ENCODE data around the gene RAB28.

Gene RAB28

GRCh38 chr4:13368217-13368616 lies 115.9 kb downstream of the RAB28 start:
- no peak for DNase-seq (ENCODE audit: low spot score)

- no peak for DNase-seq (ENCODE audit: low spot score)
These were observed 116.4 kb downstream of the RAB28 start for GRCh38 chr4:13367691-13368090.

DNA sequence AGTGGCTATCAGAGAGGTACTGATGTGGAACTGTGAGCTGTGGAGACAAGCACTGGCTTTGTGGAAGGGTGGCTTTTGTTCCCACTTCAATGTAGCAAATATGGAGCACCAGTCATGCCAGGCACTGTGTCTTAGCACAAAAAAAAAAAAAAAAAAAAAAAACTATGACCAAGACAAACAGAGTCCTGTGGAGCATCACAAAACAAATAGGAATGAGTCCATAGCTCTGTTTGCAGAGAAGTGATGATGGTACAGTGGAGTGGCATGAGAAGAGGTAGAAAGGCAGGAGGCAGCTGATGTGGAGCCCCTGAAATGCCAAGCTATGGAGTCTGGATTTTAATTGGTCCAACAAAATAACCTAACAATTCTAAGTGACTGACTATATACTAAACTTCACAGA lies 116.9 kb downstream of the RAB28 start:
- no peak for DNase-seq (ENCODE audit: low spot score)

DNA sequence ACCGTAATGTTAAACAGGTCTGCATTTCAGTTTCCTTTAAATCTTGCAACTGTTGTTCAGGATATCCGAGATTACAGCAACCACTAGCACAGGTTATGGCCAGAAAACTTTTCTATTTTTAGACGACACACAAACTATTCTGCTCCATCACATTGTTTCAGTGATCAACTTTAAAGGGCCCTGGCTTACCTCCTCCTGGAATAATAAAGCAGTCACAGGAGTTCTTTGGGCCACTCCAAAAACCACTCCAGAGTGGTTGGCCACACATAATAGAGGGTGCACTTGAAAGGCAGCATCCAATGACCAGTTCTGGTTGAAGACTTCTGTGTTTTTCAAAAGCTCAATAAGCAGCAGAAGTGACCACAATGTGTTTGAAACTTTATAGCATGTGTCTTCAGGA lies 118.9 kb downstream of the RAB28 start:
- no peak for DNase-seq (ENCODE audit: low spot score)

- DNase-seq (ENCODE audit: low spot score) = no peak
These were observed 119.5 kb downstream of the RAB28 start for GRCh38 chr4:13364653-13365052.

DNA sequence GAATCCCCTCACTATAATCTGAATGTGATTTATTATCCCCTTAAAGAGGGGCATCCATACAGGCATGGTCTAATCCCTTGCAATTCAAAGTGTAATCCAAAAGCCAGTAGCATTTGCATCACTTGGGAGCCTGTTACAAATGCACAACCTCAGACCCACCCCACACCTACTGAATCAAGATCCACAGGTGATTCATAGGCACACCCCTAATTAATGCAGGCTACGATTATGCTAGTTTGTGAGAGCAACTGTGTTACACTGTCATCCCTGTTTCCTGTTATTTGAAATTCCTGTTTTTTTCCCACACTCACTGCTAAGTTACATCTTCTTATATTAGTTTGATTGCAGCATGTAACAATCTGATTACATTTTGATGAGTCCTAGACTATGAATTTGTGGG lies 120.0 kb downstream of the RAB28 start:
- no peak for DNase-seq (ENCODE audit: low spot score)

- no peak for DNase-seq (ENCODE audit: low spot score)
These were observed 124.3 kb downstream of the RAB28 start for GRCh38 chr4:13359809-13360208.

- no peak for DNase-seq (ENCODE audit: low spot score)
These were observed 128.8 kb downstream of the RAB28 start for GRCh38 chr4:13355111-13355880.

GRCh38 chr4:13349096-13349495 lies 135.0 kb downstream of the RAB28 start:
- DNase-seq (ENCODE audit: low spot score) = no peak

- DNase-seq (ENCODE audit: low spot score) = no peak
These were observed 135.9 kb downstream of the RAB28 start for GRCh38 chr4:13348216-13348615.

DNA sequence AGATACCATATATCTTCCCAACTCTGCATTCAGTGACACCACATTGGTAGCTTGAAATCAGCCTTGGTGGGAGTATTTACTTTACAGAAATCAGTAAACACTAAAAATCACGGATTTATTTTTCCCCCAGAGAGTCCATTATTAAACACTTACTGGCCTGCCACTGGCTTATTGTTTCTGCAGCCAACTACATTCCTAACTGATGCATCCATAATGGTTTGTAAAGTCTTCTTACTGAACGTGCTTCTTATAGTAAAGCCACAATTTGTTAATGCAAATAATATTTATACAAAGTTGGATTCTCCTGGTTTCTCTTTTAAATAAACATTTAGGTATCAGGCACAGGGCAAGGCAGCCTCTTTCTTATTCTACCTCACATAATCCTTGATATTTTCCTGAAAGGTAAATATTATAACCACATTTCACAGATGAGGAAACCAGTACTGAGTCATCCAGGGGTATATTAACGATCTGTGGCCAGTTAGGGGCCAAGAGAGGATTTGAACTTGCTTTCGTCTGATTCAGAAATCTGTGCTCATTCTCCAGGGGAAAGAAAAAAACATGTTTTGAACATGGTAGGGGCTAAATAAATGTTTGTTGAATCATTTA lies 136.5 kb downstream of the RAB28 start:
- no peak for DNase-seq (ENCODE audit: low spot score)

DNA sequence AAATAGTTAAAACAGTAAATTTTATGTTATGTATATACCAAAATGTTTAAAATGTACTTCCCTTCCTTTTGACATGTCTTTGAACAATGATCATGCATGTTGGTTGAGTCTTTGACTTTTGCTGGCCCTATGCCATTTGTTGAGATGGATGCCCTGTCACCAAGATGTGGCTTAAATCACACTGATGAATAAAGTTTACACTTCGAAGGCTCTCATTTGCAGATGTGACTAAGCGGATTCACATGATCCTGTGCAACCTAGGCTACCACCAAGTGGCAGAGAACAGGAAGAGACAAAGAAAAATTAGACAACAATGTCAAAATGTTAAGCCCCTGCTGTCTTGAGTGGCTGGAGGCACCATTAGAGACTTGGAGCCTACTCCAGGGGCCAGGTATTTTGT lies 139.9 kb downstream of the RAB28 start:
- DNase-seq (ENCODE audit: low spot score) = no peak

GRCh38 chr4:13340672-13341071 lies 143.5 kb downstream of the RAB28 start:
- no peak for DNase-seq (ENCODE audit: low spot score)

- no peak for DNase-seq (ENCODE audit: low spot score)
These were observed 152.3 kb downstream of the RAB28 start for GRCh38 chr4:13331827-13332226.

GRCh38 chr4:13329963-13330362 lies 154.2 kb downstream of the RAB28 start:
- no peak for DNase-seq (ENCODE audit: low spot score)

- DNase-seq (ENCODE audit: low spot score) = no peak
These were observed 154.7 kb downstream of the RAB28 start for GRCh38 chr4:13329340-13329850.

- DNase-seq (ENCODE audit: low spot score) = no peak
These were observed 155.5 kb downstream of the RAB28 start for GRCh38 chr4:13328591-13328990.

DNA sequence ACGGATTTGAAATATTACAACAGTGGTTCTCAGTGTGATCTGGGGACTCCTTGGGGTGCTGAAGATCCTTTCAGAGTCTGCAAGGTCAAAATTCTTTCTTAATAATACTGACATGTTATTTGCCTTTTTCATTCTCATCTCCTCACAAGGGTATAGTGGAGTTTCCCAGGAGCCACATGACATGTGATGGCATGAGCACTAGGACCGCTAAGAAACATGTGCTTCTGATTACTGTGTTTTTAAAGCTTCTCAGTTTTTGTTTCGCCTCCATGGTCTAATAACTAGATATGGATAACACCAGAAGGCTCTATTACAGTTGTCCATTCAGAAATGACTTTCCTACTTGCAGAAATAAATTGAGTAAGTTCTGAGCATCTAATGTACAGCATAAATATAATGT lies 156.1 kb downstream of the RAB28 start:
- no peak for DNase-seq (ENCODE audit: low spot score)

DNA sequence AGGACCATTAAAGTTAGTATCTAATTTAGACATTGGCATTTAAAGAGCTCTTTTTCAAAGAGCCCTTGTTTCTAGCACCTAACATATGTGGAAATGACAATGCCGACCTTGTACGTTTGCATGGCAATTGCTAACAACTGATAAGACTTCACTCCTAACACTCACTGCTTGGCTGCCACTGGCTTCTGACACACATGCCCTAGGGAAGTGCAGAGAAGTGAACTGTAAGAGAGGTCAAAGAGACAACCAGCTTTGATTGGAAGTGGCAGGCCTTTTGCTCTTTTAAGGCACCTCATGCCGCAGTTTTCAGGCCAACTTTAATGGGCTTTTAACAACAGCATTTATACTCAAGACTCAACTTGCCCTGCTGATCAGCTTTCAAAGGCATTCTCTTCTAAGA lies 158.4 kb downstream of the RAB28 start:
- no peak for DNase-seq (ENCODE audit: low spot score)

DNA sequence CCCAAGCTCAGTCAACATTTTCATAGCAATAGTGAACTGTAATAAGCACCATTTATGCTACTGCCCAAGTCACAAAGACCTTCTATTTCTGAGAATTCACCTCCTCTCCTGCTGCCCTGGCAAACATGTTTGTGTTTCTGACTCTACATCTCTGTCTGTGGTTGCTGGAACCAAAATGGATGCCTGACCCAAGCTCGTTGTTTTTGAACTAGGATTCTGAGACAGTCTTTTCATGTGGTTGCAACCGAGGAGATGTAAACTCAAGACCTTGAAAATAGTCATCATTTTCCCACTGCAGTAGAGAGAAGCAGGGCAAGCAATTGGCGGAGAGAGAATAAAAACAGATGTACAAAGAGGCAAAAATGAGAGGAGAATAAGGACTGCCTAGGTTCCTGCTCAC lies 160.2 kb downstream of the RAB28 start:
- no peak for DNase-seq (ENCODE audit: low spot score)

- no peak for DNase-seq (ENCODE audit: low spot score)
These were observed 161.4 kb downstream of the RAB28 start for GRCh38 chr4:13322681-13323101.

Data from germinal center (tissue), 1 donor.